Muscle layer of duodenum (tissue), 2 donors: ENCODE data around the gene HDAC4.

ENCODE experiments used
- H3K27ac ChIP-seq: one replicate; pipeline ENCODE4 v1.7.0; 2013; ENCODE audit warnings: mild to moderate bottlenecking, low read length
- H3K27me3 ChIP-seq: one replicate; pipeline ENCODE4 v1.7.0; 2013; ENCODE audit warnings: low read depth, mild to moderate bottlenecking, control low read depth, low read length
- H3K36me3 ChIP-seq, 2 donors: one replicate each; pipeline ENCODE4 v1.7.0; 2013; ENCODE audit warnings: low read length in 2 of 2, control low read depth in 1 of 2, mild to moderate bottlenecking in 1 of 2; ENCODE audit not compliant: insufficient read depth in 2 of 2, control insufficient read depth in 1 of 2
- H3K4me1 ChIP-seq, 2 donors: one replicate each; pipeline ENCODE4 v1.7.0; 2013; ENCODE audit warnings: low read length in 2 of 2, mild to moderate bottlenecking in 2 of 2, control low read depth in 1 of 2, moderate library complexity in 1 of 2; ENCODE audit not compliant: insufficient read depth in 2 of 2, control insufficient read depth in 1 of 2
- H3K4me3 ChIP-seq, 2 donors: one replicate each; pipeline ENCODE4 v1.7.0; 2013; ENCODE audit warnings: low read length in 2 of 2, low read depth in 1 of 2, mild to moderate bottlenecking in 1 of 2
- H3K9me3 ChIP-seq, 2 donors: one replicate each; pipeline ENCODE4 v1.7.0; 2013; ENCODE audit warnings: low read length in 2 of 2, control low read depth in 1 of 2, mild to moderate bottlenecking in 1 of 2; ENCODE audit not compliant: control insufficient read depth in 1 of 2
- donor health status: healthy.

HDAC4 gene

GRCh38 chr2:239276851-239277250, 124.0 kb downstream of the HDAC4 start:
- H3K27me3 ChIP-seq, result no peaks in the 10 kb centered on the region
- H3K9me3 ChIP-seq, result no peaks in the 10 kb centered on the region
- H3K4me3 ChIP-seq, result no peak overlapping the region
- H3K36me3 ChIP-seq, result peaks cover 0 to 9% of the 10 kb centered on the region in 2 donors
- H3K27ac ChIP-seq, result no peak overlapping the region
- H3K4me1 ChIP-seq, result peaks cover 29 to 60% of the 10 kb centered on the region in 2 donors

GRCh38 chr2:239275847-239276831, 124.7 kb downstream of the HDAC4 start:
- H3K36me3 ChIP-seq, result peaks cover 4 to 9% of the 10 kb centered on the region in 2 donors
- peak overlapping the region in 1 of 2 donors; percentile 0 for H3K4me3 ChIP-seq
- peak overlapping the region; percentile 32 for H3K27ac ChIP-seq
- no peaks in the 10 kb centered on the region for H3K9me3 ChIP-seq
- peaks cover 29 to 66% of the 10 kb centered on the region in 2 donors for H3K4me1 ChIP-seq
- no peaks in the 10 kb centered on the region for H3K27me3 ChIP-seq

- peaks cover 29 to 71% of the 10 kb centered on the region in 2 donors for H3K4me1 ChIP-seq
Measured at GRCh38 chr2:239275044-239275685, 125.7 kb downstream of the HDAC4 start.

GRCh38 chr2:239274391-239275043, 126.3 kb downstream of the HDAC4 start:
- peaks cover 22 to 73% of the 10 kb centered on the region in 2 donors for H3K4me1 ChIP-seq
- H3K36me3 ChIP-seq, result peaks cover 4 to 9% of the 10 kb centered on the region in 2 donors
- no peak overlapping the region for H3K4me3 ChIP-seq
- no peaks in the 10 kb centered on the region for H3K27me3 ChIP-seq
- H3K9me3 ChIP-seq, result no peaks in the 10 kb centered on the region
- H3K27ac ChIP-seq, result peak overlapping the region; percentile 32

More at GRCh38 chr2:239275044-239275685, 125.7 kb downstream of the HDAC4 start:
- H3K36me3 ChIP-seq, result peaks cover 4 to 9% of the 10 kb centered on the region in 2 donors
- no peaks in the 10 kb centered on the region for H3K9me3 ChIP-seq
- peak overlapping the region in 1 of 2 donors; percentile 0 for H3K4me3 ChIP-seq
- H3K27me3 ChIP-seq, result no peaks in the 10 kb centered on the region
- peak overlapping the region; percentile 32 for H3K27ac ChIP-seq

GRCh38 chr2:239273280-239274234, 127.3 kb downstream of the HDAC4 start:
- peaks cover 4 to 9% of the 10 kb centered on the region in 2 donors for H3K36me3 ChIP-seq
- peaks cover 21 to 80% of the 10 kb centered on the region in 2 donors for H3K4me1 ChIP-seq
- no peaks in the 10 kb centered on the region for H3K27me3 ChIP-seq
- no peaks in the 10 kb centered on the region for H3K9me3 ChIP-seq
- no peak overlapping the region for H3K4me3 ChIP-seq
- no peak overlapping the region for H3K27ac ChIP-seq

GRCh38 chr2:239272626-239273025, 128.2 kb downstream of the HDAC4 start:
- H3K27ac ChIP-seq, result no peak overlapping the region
- no peaks in the 10 kb centered on the region for H3K27me3 ChIP-seq
- peaks cover 4 to 9% of the 10 kb centered on the region in 2 donors for H3K36me3 ChIP-seq
- no peaks in the 10 kb centered on the region for H3K9me3 ChIP-seq
- peaks cover 30 to 89% of the 10 kb centered on the region in 2 donors for H3K4me1 ChIP-seq
- no peak overlapping the region for H3K4me3 ChIP-seq

GRCh38 chr2:239271882-239272281, 128.9 kb downstream of the HDAC4 start:
- no peak overlapping the region for H3K27ac ChIP-seq
- peaks cover 4 to 9% of the 10 kb centered on the region in 2 donors for H3K36me3 ChIP-seq
- no peaks in the 10 kb centered on the region for H3K9me3 ChIP-seq
- no peaks in the 10 kb centered on the region for H3K27me3 ChIP-seq
- peaks cover 38 to 90% of the 10 kb centered on the region in 2 donors for H3K4me1 ChIP-seq
- no peak overlapping the region for H3K4me3 ChIP-seq

GRCh38 chr2:239271471-239271870, 129.3 kb downstream of the HDAC4 start:
- Histone ChIP-seq H3K27ac (no peak overlapping the region), H3K4me1 (peaks cover 40 to 90% of the 10 kb centered on the region in 2 donors), H3K4me3 (no peak overlapping the region), H3K27me3 (no peaks in the 10 kb centered on the region), H3K36me3 (peaks cover 4 to 9% of the 10 kb centered on the region in 2 donors), H3K9me3 (no peaks in the 10 kb centered on the region)

- no peak overlapping the region for H3K27ac ChIP-seq
- H3K27me3 ChIP-seq, result no peaks in the 10 kb centered on the region
- H3K9me3 ChIP-seq, result no peaks in the 10 kb centered on the region
- H3K36me3 ChIP-seq, result peaks cover 4 to 7% of the 10 kb centered on the region in 2 donors
- H3K4me3 ChIP-seq, result no peak overlapping the region
- H3K4me1 ChIP-seq, result peaks cover 39 to 90% of the 10 kb centered on the region in 2 donors
Measured at GRCh38 chr2:239269916-239270315, 130.9 kb downstream of the HDAC4 start.

- no peak overlapping the region for H3K4me3 ChIP-seq
- H3K36me3 ChIP-seq, result peaks cover under 1 to 4% of the 10 kb centered on the region in 2 donors
- H3K27ac ChIP-seq, result no peak overlapping the region
- H3K27me3 ChIP-seq, result no peaks in the 10 kb centered on the region
- H3K4me1 ChIP-seq, result peaks cover 44 to 90% of the 10 kb centered on the region in 2 donors
- H3K9me3 ChIP-seq, result no peaks in the 10 kb centered on the region
Measured at GRCh38 chr2:239269173-239269885, 131.5 kb downstream of the HDAC4 start.
